SK-N-MC (cell line): ENCODE results near the gene C16orf95.

ENCODE experiments used
- FOXP2 ChIP-seq: optimal IDR thresholded peaks from 2 replicates; pipeline ENCODE3; 2011; ENCODE audit warnings: mild to moderate bottlenecking, moderate library complexity; ENCODE audit not compliant: insufficient read depth; ENCODE audit errors: extremely low read length, control extremely low read depth
- POLR2AphosphoS5 ChIP-seq: IDR thresholded peaks from 2 replicates; pipeline ENCODE4 v1.6.1; 2012; ENCODE audit warnings: mild to moderate bottlenecking, low read depth, low read length, borderline replicate concordance

GRCh38 chr16:87353613-87354012 is 36.4 kb upstream of the C16orf95 start:
- TF ChIP-seq FOXP2 = no peak
- TF ChIP-seq POLR2AphosphoS5 = no peak
